Measurements from ENCODE around the gene KATNB1.

Gene KATNB1

DNA sequence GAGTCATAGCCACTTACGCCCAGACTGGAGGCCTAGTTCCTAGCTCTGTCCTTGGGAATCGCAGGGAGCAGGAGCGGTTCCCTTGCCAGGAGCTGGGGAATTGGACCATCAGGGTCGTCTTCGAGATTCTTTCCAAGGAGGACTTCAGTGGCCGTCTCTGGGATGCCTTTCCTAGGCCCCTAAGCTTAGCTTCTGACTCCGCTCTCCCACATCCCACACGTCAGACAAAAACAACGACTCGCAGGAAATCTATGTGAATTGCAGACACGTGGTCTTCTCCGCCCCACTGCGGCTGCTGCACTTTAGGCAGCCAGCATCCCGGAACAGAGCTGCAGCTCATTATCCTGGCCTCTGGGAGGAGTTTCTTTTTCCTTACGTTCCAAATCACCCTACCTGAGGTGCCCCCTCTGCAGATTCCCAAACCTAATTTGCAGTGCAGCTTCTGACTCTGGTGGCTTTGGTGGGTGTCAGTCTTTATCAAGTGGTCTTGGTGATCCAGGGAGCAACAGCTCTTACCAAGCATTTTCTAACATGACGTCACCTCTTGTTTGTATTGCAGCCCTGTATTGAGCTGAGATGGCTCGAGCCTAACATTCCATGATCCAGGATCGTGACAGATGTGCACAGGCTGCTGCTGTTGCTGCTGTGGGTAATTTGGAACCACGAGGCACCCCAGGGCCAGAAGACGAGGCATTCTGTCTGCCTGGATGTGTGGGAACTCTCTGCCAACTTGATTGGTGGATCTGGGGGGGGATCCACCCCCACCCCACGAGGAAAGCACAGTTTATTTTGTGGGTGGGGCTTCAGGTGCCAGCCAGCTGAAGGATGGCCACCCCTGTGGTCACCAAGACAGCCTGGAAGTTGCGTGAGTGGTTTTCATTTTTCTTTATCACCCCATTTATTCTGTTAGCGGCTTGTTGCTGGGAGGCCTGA lies 1.1 kb downstream of the KATNB1 start:
- H3K9ac ChIP-seq (ENCODE audit: low read depth, low read length) = peak overlapping the region; percentile 21; the same call in 1 of the 2 replicates
- no peaks in the 10 kb centered on the region for H3K9me3 ChIP-seq (ENCODE audit: control insufficient read depth, insufficient read depth, low read length)
- H3K27ac ChIP-seq (ENCODE audit: low read depth, low read length) = peak overlapping the region; percentile 35
- no peaks in the 10 kb centered on the region for H3K27me3 ChIP-seq (ENCODE audit: control insufficient read depth, insufficient read depth, low read length)
- peaks cover 12% of the 10 kb centered on the region; the same call in 1 of the 2 replicates for H3K36me3 ChIP-seq (ENCODE audit: control insufficient read depth, insufficient read depth, low read length)
- H3K4me1 ChIP-seq (ENCODE audit: control insufficient read depth, insufficient read depth, low read length) = peaks cover 8% of the 10 kb centered on the region
- H3K4me3 ChIP-seq (ENCODE audit: low read depth, low read length) = peak overlapping the region; percentile 73

DNA sequence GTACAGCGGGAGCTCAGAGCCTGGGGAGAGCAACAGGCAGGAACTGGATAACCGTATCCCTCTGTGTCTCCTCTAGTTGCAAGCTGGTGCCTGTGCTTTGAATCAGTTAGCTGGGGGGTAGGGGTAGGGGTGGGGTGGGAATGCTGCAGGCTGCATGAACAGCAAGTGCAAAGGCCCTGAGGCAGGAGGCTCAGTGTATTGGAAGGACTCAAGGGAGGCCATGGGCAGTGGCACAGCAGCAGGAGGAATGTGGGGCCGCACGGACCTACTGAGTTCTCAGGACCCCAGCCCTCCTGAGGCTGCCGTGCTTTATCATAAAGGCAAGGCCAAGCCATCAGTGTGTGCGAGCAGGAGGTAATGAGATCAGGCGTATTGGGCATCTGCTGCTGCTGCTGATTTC lies 3.3 kb downstream of the KATNB1 start:
- Histone ChIP-seq H3K27ac (ENCODE audit: low read depth, low read length) (no peak overlapping the region), H3K27me3 (ENCODE audit: control insufficient read depth, insufficient read depth, low read length) (no peaks in the 10 kb centered on the region), H3K4me3 (ENCODE audit: low read depth, low read length) (no peak overlapping the region), H3K9ac (ENCODE audit: low read depth, low read length) (no peak overlapping the region), H3K36me3 (ENCODE audit: control insufficient read depth, insufficient read depth, low read length) (peaks cover 17% of the 10 kb centered on the region; the same call in 1 of the 2 replicates), H3K4me1 (ENCODE audit: control insufficient read depth, insufficient read depth, low read length) (peaks cover 8% of the 10 kb centered on the region), H3K9me3 (ENCODE audit: control insufficient read depth, insufficient read depth, low read length) (no peaks in the 10 kb centered on the region)

DNA sequence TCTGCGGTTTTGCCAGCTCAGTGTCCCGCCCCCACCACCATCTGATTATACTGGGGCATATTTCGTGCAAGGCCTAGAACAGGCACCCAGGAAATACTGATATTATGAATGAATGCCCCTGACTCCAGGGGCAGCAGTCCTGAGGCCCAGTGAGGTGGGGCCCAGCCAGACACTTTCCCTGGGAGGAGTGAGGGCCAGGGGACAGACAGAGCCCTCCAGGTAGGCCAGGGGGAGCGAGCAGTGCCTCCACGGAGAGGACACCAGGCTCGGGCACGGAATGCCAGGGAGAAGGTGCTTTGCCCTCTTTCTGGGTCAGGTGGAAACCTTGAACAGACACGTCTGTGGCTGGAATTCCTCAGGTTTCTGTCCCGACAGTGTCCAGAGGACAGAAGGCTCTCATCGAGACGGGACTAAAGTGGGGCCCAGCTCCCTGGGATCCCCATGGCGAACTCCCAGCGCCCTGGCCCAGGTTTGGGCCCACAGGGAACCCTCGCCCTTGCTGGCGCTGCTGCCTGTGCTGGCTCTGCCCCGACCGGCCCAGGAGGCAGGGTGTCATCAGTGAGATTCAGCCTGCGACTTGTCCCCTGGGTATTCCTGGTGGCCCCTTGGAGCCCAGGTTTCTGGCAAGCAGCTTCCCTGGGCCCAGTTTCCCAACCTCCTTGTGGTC lies 4.3 kb downstream of the KATNB1 start:
- H3K27ac ChIP-seq (ENCODE audit: low read depth, low read length) = no peak overlapping the region
- H3K9ac ChIP-seq (ENCODE audit: low read depth, low read length) = no peak overlapping the region
- H3K36me3 ChIP-seq (ENCODE audit: control insufficient read depth, insufficient read depth, low read length) = peaks cover 24% of the 10 kb centered on the region

DNA sequence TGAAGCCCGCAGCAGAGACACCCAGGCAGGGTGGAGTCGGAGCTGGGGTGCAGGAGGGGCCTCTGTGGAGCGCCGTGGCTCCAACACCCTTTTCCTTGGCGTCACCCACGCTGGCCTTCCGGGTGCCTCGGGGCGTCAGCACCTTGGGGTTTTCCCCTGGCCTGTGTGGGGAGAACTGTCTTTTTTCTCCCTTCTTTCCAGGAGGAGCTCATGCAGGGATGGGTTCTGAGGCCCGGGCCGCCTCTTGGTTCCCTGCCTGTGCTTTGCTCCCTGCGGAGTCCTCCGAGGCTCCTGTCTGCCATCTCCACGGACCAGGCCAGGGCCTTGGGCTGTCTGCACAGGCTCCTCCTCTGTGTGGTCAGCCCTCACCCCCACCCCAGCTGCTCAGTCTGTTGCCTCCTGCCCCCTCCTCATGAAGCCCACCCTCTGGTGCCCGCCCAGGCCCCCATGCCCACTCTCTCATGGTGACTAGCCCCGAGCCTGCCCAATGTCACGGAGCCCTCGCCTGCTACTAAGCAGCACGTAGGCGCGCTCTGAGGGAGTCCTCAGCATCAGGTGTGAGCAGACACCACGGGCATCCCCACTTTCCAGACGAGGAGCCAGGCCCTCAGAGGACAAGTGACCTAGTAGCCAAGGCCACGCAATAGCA lies 5.0 kb downstream of the KATNB1 start:
- no peak overlapping the region for H3K4me3 ChIP-seq (ENCODE audit: low read depth, low read length)
- no peak overlapping the region for H3K27ac ChIP-seq (ENCODE audit: low read depth, low read length)
- no peaks in the 10 kb centered on the region for H3K27me3 ChIP-seq (ENCODE audit: control insufficient read depth, insufficient read depth, low read length)
- peaks cover 24% of the 10 kb centered on the region for H3K36me3 ChIP-seq (ENCODE audit: control insufficient read depth, insufficient read depth, low read length)
- H3K9me3 ChIP-seq (ENCODE audit: control insufficient read depth, insufficient read depth, low read length) = no peaks in the 10 kb centered on the region
- no peak overlapping the region for H3K9ac ChIP-seq (ENCODE audit: low read depth, low read length)
- H3K4me1 ChIP-seq (ENCODE audit: control insufficient read depth, insufficient read depth, low read length) = peaks cover 8% of the 10 kb centered on the region

More for the DNA sequence above, 4.3 kb downstream of the KATNB1 start:
- no peaks in the 10 kb centered on the region for H3K9me3 ChIP-seq (ENCODE audit: control insufficient read depth, insufficient read depth, low read length)
- peaks cover 8% of the 10 kb centered on the region for H3K4me1 ChIP-seq (ENCODE audit: control insufficient read depth, insufficient read depth, low read length)
- H3K4me3 ChIP-seq (ENCODE audit: low read depth, low read length) = no peak overlapping the region
- no peaks in the 10 kb centered on the region for H3K27me3 ChIP-seq (ENCODE audit: control insufficient read depth, insufficient read depth, low read length)

DNA sequence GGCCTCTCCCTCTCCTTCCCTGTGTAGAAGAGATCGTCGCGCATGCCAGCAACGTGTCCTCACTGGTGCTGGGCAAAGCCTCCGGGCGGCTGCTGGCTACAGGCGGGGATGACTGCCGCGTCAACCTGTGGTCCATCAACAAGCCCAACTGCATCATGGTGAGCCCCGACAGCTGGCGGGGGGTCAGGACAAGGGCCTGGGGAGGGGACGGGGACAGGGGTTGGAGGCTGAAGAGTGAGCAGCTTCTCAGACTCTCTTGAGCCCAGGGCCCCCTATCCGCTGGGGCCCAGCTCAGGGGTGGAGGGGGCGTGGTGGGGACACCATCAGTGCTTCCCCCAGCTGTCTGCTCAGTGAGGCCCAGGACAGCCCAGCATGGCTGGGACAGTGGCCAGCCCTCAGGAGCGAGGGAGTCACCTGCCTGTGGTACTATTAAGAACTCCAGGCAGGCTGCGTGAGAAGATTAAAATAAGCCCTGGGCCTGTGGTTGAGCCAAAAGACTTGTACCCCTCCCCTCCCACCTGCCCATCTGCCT lies 6.2 kb downstream of the KATNB1 start:
- Histone ChIP-seq H3K4me3 (ENCODE audit: low read depth, low read length) (no peak overlapping the region), H3K27me3 (ENCODE audit: control insufficient read depth, insufficient read depth, low read length) (no peaks in the 10 kb centered on the region), H3K36me3 (ENCODE audit: control insufficient read depth, insufficient read depth, low read length) (peaks cover 24% of the 10 kb centered on the region), H3K9me3 (ENCODE audit: control insufficient read depth, insufficient read depth, low read length) (no peaks in the 10 kb centered on the region), H3K4me1 (ENCODE audit: control insufficient read depth, insufficient read depth, low read length) (peaks cover 2% of the 10 kb centered on the region), H3K9ac (ENCODE audit: low read depth, low read length) (no peak overlapping the region), H3K27ac (ENCODE audit: low read depth, low read length) (no peak overlapping the region)

DNA sequence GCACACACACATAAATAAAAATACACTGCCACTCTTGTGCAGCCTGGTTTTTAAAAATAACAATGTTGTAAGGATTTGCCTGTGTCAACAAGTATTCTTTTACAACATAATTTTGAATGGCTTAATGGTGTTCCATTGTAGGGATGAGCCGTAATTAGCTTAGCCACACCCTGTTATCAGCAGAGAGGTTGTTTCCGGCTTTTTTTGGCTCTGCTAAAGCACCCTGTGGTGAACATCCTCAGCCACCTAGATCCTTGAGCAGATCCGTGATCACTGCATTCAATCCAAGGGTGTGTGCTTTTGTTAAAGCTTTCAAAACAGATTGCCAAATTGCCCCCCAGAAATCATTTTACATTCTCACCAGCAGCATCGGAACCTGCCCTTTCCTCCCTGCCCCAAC lies 7.0 kb downstream of the KATNB1 start:
- H3K27ac ChIP-seq (ENCODE audit: low read depth, low read length) = no peak overlapping the region
- peaks cover 20% of the 10 kb centered on the region for H3K36me3 ChIP-seq (ENCODE audit: control insufficient read depth, insufficient read depth, low read length)
- no peak overlapping the region for H3K4me3 ChIP-seq (ENCODE audit: low read depth, low read length)
- no peak overlapping the region for H3K9ac ChIP-seq (ENCODE audit: low read depth, low read length)
- H3K4me1 ChIP-seq (ENCODE audit: control insufficient read depth, insufficient read depth, low read length) = no peaks in the 10 kb centered on the region
- no peaks in the 10 kb centered on the region for H3K9me3 ChIP-seq (ENCODE audit: control insufficient read depth, insufficient read depth, low read length)
- H3K27me3 ChIP-seq (ENCODE audit: control insufficient read depth, insufficient read depth, low read length) = no peaks in the 10 kb centered on the region

DNA sequence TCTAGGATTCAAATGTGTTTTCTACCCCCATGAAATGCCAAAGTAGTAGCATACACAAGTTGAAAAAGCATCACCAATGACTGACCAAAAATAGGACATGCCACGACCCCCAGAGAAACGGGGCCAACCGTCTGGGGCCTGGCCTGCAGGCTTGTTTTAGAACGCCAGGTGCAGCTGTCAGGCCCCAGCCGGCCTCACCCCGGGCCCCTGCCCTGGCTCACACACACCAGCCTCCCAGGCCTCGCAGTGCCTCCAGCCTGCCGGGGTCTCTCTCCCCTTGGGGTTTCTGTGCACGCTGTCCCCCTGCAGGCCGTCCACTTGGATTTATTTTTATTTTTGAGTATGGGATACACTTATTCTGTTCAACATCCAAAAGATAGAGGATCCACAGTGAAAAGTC lies 7.9 kb downstream of the KATNB1 start:
- Histone ChIP-seq H3K9ac (ENCODE audit: low read depth, low read length) (no peak overlapping the region), H3K4me3 (ENCODE audit: low read depth, low read length) (no peak overlapping the region), H3K9me3 (ENCODE audit: control insufficient read depth, insufficient read depth, low read length) (no peaks in the 10 kb centered on the region), H3K4me1 (ENCODE audit: control insufficient read depth, insufficient read depth, low read length) (no peaks in the 10 kb centered on the region), H3K27me3 (ENCODE audit: control insufficient read depth, insufficient read depth, low read length) (no peaks in the 10 kb centered on the region), H3K36me3 (ENCODE audit: control insufficient read depth, insufficient read depth, low read length) (peaks cover 19% of the 10 kb centered on the region), H3K27ac (ENCODE audit: low read depth, low read length) (no peak overlapping the region)

DNA sequence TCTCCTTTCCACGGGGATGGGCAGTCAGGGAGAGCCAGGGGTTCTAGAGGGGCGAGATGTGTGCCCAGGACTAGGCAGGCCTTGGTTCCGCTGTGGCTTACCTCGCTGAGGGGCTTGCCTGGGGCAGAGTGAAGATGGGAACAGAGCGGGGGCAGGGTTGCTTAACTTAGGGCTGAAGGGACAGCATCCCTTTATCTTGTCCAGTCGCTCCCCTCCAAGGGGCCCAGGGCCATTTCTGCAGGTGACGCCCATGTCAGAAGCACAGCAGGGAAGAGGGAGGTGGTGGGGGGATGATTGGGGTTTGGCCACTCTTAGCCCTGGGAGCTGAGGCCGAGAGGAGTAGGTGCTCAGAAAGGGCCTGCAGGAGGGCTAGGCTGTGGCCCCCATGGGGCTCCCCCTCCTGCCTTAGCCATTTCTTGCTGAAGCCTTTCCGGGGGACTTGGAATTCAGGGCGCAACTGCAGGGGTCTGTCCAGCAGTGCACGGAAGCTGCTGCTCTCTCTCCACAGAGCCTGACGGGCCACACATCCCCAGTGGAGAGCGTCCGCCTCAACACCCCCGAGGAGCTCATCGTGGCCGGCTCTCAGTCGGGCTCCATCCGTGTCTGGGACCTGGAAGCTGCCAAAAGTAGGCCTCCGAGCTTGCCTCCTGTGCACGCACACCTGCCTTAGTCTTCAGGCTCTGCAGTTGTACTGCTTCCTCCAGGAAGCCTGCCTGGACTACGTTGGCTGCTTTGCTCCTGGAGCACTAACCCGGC lies 8.5 kb downstream of the KATNB1 start:
- peaks cover 17% of the 10 kb centered on the region for H3K36me3 ChIP-seq (ENCODE audit: control insufficient read depth, insufficient read depth, low read length)
- no peaks in the 10 kb centered on the region for H3K27me3 ChIP-seq (ENCODE audit: control insufficient read depth, insufficient read depth, low read length)
- no peaks in the 10 kb centered on the region for H3K4me1 ChIP-seq (ENCODE audit: control insufficient read depth, insufficient read depth, low read length)
- H3K27ac ChIP-seq (ENCODE audit: low read depth, low read length) = no peak overlapping the region
- no peak overlapping the region for H3K4me3 ChIP-seq (ENCODE audit: low read depth, low read length)
- H3K9ac ChIP-seq (ENCODE audit: low read depth, low read length) = no peak overlapping the region
- H3K9me3 ChIP-seq (ENCODE audit: control insufficient read depth, insufficient read depth, low read length) = no peaks in the 10 kb centered on the region

DNA sequence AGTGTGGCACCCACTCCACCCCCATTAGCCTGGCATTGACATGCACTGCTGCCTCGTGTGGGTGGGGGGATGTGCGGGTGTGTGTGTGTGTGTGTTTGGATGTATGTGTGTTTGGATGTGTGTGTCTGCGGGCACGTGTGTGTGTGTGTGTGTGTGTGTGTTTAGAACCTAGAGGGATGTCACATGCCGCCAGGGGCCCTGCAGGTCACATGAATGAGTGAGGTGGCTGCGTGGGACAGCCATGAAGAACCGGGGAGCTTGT lies 9.0 kb downstream of the KATNB1 start:
- H3K9ac ChIP-seq (ENCODE audit: low read depth, low read length) = no peak overlapping the region
- no peak overlapping the region for H3K4me3 ChIP-seq (ENCODE audit: low read depth, low read length)
- H3K4me1 ChIP-seq (ENCODE audit: control insufficient read depth, insufficient read depth, low read length) = no peaks in the 10 kb centered on the region
- H3K36me3 ChIP-seq (ENCODE audit: control insufficient read depth, insufficient read depth, low read length) = peaks cover 15% of the 10 kb centered on the region
- H3K27me3 ChIP-seq (ENCODE audit: control insufficient read depth, insufficient read depth, low read length) = no peaks in the 10 kb centered on the region
- no peaks in the 10 kb centered on the region for H3K9me3 ChIP-seq (ENCODE audit: control insufficient read depth, insufficient read depth, low read length)
- H3K27ac ChIP-seq (ENCODE audit: low read depth, low read length) = no peak overlapping the region

DNA sequence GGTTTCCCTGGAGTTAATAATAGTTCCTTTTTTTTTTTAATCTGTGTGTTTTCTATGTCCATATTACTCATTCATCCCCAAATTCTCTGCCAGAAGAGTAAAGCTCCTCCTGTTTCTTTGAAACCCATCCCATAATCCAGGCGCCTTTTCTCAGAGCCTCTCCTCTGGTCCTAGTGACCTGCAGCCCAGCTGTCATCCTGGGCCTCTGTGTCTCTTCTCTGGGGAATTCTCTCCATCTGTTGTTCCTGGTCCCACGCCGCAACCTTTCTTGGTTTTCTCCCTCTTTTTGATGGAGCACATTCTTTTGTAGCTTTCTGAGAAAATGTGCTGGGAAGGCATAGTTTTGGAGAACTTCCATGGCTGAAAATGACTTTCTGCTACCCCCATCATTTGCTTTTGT lies 10.2 kb downstream of the KATNB1 start:
- H3K9ac ChIP-seq (ENCODE audit: low read depth, low read length) = no peak overlapping the region
- peaks cover 18% of the 10 kb centered on the region for H3K36me3 ChIP-seq (ENCODE audit: control insufficient read depth, insufficient read depth, low read length)
- H3K4me3 ChIP-seq (ENCODE audit: low read depth, low read length) = no peak overlapping the region
- H3K27me3 ChIP-seq (ENCODE audit: control insufficient read depth, insufficient read depth, low read length) = no peaks in the 10 kb centered on the region
- no peaks in the 10 kb centered on the region for H3K9me3 ChIP-seq (ENCODE audit: control insufficient read depth, insufficient read depth, low read length)
- H3K27ac ChIP-seq (ENCODE audit: low read depth, low read length) = no peak overlapping the region
- no peaks in the 10 kb centered on the region for H3K4me1 ChIP-seq (ENCODE audit: control insufficient read depth, insufficient read depth, low read length)
